Hepatocyte (in vitro differentiated cells): ENCODE results near the gene RELL1. TPM values are rescaled to one million over a fixed set of nuclear protein-coding genes. Genes with fewer than 3 reads are reported as not detected.

Experiments
- DNase-seq: peaks from one replicate; pipeline ENCODE4 v3.0.0-alpha.2; 2016; ENCODE audit warnings: low spot score
- H2AFZ ChIP-seq: fragments of 200-600 bp; sonication (generic); 2 replicates; pipeline ENCODE4 v1.6.0; 2016; ENCODE audit warnings: antibody characterized with exemption, mild to moderate bottlenecking
- H3K27ac ChIP-seq: fragments of 200-600 bp; sonication (generic); 2 replicates; pipeline ENCODE4 v1.5.1; 2016; ENCODE audit warnings: mild to moderate bottlenecking
- H3K27me3 ChIP-seq: fragments of 200-600 bp; sonication (generic); 2 replicates; pipeline ENCODE4 v1.6.1; 2016
- H3K36me3 ChIP-seq: fragments of 200-600 bp; sonication (generic); replicated peaks from 2 replicates; pipeline ENCODE4 v1.5.1; 2016; ENCODE audit warnings: low read depth; ENCODE audit not compliant: insufficient read depth
- H3K4me1 ChIP-seq: fragments of 200-600 bp; sonication (generic); 2 replicates; pipeline ENCODE4 v1.5.1; 2016; ENCODE audit warnings: mild to moderate bottlenecking, moderate library complexity; ENCODE audit not compliant: insufficient read depth
- H3K4me2 ChIP-seq: fragments of 200-600 bp; sonication (generic); 2 replicates; pipeline ENCODE4 v1.6.0; 2016
- H3K4me3 ChIP-seq: fragments of 200-600 bp; sonication (generic); 2 replicates; pipeline ENCODE4 v1.5.1; 2016; ENCODE audit warnings: mild to moderate bottlenecking
- H3K79me2 ChIP-seq: fragments of 200-600 bp; sonication (generic); 2 replicates; pipeline ENCODE4 v1.6.0; 2017; ENCODE audit warnings: mild to moderate bottlenecking
- H3K9me2 ChIP-seq: fragments of 200-600 bp; sonication (generic); replicated peaks from 2 replicates; pipeline ENCODE4 v1.6.0; 2017; ENCODE audit warnings: mild to moderate bottlenecking; ENCODE audit not compliant: insufficient read depth
- H3K9me3 ChIP-seq: fragments of 200-600 bp; sonication (generic); 2 replicates; pipeline ENCODE4 v1.5.1; 2016; ENCODE audit warnings: low read depth, mild to moderate bottlenecking
- H4K20me1 ChIP-seq: fragments of 200-600 bp; sonication (generic); 2 replicates; pipeline ENCODE4 v1.6.0; 2016; ENCODE audit warnings: mild to moderate bottlenecking; ENCODE audit not compliant: insufficient read depth, poor library complexity, severe bottlenecking
- EZH2 ChIP-seq: fragments of 200-600 bp; sonication (generic); IDR thresholded peaks from 2 replicates; pipeline ENCODE4 v1.6.1; 2016; ENCODE audit warnings: antibody characterized with exemption, mild to moderate bottlenecking, borderline replicate concordance
- EZH2phosphoT487 ChIP-seq: fragments of 200-600 bp; sonication (generic); IDR thresholded peaks from one replicate; pipeline ENCODE4 v1.6.1; 2018; ENCODE audit warnings: antibody characterized with exemption, mild to moderate bottlenecking, low read depth, moderate library complexity; ENCODE audit not compliant: unreplicated experiment, severe bottlenecking
- WGBS: methylation state at CpG from one replicate; pipeline ENCODE4 v1.1.6; 2016; ENCODE audit warnings: low lambda C conversion rate; ENCODE audit errors: missing lambda C conversion rate; 5-methylcytosine and 5-hydroxymethylcytosine counted together
- polyA plus RNA-seq: library from polyadenylated mRNA; unstranded; fragments of >200 nt; fragmentation: Nextera tagmentation; extraction: Ambion mirVana; gene quantifications from 2 replicates; pipeline ENCODE4 v1.2.1, GENCODE V29; 2016
- total RNA-seq: library from RNA; depleted of rRNA; stranded (reverse); fragments of >200 nt; gene quantifications from 2 replicates; pipeline ENCODE4 v1.2.3, GENCODE V29; 2014
- TF ChIP-seq, protein P1 (sequence below): fragments of 200-600 bp; sonication (generic); IDR thresholded peaks from 2 replicates; pipeline ENCODE4 v1.5.1; 2016; ENCODE audit warnings: antibody characterized with exemption, mild to moderate bottlenecking; ENCODE audit not compliant: poor library complexity

Gene RELL1
- total and polyA plus RNA-seq, 2 experiments from 2014 or later: 5.5 to 39.8 TPM

DNA sequence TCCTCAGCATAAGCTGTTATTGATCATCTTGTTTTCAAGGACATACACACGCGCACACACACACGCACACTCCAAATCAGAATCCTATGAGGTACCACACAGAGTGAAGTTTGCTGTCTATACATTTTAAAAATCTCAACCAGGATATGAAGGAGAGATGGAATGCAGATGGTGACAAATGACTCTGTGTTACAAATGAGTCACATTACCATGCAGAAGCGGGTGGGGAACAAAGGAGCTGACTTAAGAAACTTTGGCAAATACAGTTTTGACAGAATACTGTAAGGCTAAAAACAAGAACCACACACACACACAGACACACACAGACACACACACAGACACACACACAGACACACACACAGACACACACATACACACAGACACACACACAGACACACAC, 81.7 kb downstream of the RELL1 start:
- TF ChIP-seq, protein P1, sequence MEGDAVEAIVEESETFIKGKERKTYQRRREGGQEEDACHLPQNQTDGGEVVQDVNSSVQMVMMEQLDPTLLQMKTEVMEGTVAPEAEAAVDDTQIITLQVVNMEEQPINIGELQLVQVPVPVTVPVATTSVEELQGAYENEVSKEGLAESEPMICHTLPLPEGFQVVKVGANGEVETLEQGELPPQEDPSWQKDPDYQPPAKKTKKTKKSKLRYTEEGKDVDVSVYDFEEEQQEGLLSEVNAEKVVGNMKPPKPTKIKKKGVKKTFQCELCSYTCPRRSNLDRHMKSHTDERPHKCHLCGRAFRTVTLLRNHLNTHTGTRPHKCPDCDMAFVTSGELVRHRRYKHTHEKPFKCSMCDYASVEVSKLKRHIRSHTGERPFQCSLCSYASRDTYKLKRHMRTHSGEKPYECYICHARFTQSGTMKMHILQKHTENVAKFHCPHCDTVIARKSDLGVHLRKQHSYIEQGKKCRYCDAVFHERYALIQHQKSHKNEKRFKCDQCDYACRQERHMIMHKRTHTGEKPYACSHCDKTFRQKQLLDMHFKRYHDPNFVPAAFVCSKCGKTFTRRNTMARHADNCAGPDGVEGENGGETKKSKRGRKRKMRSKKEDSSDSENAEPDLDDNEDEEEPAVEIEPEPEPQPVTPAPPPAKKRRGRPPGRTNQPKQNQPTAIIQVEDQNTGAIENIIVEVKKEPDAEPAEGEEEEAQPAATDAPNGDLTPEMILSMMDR: no peak
- H3K4me1 ChIP-seq: peaks cover 9% of the 10 kb centered on the region
- H3K9me3 ChIP-seq: no peaks in the 10 kb centered on the region
- WGBS: 84% methylated on average over 4 of the region's 4 CpGs
- no peaks in the 10 kb centered on the region for H3K9me2 ChIP-seq
- no peak for DNase-seq
- no peak overlapping the region for H3K27ac ChIP-seq
- no peak overlapping the region for H2AFZ ChIP-seq
- no peaks in the 10 kb centered on the region for H3K27me3 ChIP-seq
- no peaks in the 10 kb centered on the region for H3K36me3 ChIP-seq
- H3K79me2 ChIP-seq: no peaks in the 10 kb centered on the region
- H3K4me3 ChIP-seq: no peak overlapping the region
- H3K4me2 ChIP-seq: no peak overlapping the region
- H4K20me1 ChIP-seq: no peaks in the 10 kb centered on the region

DNA sequence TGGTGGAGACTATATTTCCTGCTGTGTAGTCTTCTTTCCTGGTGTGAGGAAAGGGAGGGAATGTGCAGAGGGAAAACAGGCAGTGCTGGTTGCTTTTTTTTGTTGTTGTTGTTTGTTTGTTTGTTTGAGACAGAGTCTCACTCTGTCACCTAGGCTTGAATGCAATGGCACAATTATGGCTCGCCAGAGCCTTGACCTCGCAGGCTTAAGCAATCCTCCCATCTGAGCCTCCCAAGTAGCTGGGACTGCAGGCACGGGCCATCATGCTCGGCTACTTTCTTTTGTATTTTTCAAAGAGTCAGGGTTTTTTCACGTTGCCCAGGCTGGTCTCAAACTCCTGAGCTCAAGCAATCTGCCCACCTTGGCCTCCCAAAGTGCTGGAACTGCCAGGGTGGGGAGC, 82.5 kb downstream of the RELL1 start:
- Histone ChIP-seq H3K36me3 (no peaks in the 10 kb centered on the region), H3K4me3 (no peak overlapping the region), H3K4me2 (no peak overlapping the region), H3K27me3 (no peaks in the 10 kb centered on the region), H3K79me2 (no peaks in the 10 kb centered on the region), H3K27ac (no peak overlapping the region), H3K9me2 (no peaks in the 10 kb centered on the region), H2AFZ (no peak overlapping the region), H3K9me3 (no peaks in the 10 kb centered on the region), H3K4me1 (peaks cover 16% of the 10 kb centered on the region), H4K20me1 (no peaks in the 10 kb centered on the region)
- TF ChIP-seq EZH2phosphoT487 (no peak), EZH2 (no peak)
- TF ChIP-seq, protein P1: no peak
- 92% methylated on average over 5 of the region's 5 CpGs for WGBS
- no peak for DNase-seq

DNA sequence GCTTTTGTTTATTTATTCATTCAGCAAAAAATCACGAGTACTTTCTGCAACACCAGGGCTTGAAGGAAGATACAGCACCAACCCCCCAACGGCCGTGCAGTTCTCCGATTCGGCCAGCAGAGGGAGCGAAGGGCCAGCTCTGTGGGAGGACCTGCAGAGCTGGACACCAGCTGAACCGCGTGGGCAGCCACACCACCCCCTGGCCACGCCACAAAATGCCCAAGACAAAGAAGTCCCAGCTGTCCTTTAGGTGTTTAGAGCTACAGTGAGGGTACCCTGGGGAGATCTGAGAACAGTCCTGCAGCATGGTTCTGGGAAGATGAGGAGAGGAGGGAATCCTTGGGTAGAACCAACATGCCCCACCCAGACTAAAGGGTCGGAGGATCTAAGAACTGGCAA, 83.1 kb downstream of the RELL1 start:
- Histone ChIP-seq H3K27me3 (no peaks in the 10 kb centered on the region), H3K4me1 (peaks cover 16% of the 10 kb centered on the region), H3K9me2 (no peaks in the 10 kb centered on the region), H3K36me3 (no peaks in the 10 kb centered on the region), H4K20me1 (no peaks in the 10 kb centered on the region), H3K9me3 (no peaks in the 10 kb centered on the region), H3K27ac (no peak overlapping the region), H3K4me3 (no peak overlapping the region), H2AFZ (no peak overlapping the region), H3K4me2 (no peak overlapping the region), H3K79me2 (no peaks in the 10 kb centered on the region)
- TF ChIP-seq EZH2phosphoT487: no peak
- TF ChIP-seq, protein P1: peak; percentile 94
- TF ChIP-seq EZH2: no peak
- WGBS: 12% methylated on average over 10 of the region's 10 CpGs
- peak; percentile 83 for DNase-seq

DNA sequence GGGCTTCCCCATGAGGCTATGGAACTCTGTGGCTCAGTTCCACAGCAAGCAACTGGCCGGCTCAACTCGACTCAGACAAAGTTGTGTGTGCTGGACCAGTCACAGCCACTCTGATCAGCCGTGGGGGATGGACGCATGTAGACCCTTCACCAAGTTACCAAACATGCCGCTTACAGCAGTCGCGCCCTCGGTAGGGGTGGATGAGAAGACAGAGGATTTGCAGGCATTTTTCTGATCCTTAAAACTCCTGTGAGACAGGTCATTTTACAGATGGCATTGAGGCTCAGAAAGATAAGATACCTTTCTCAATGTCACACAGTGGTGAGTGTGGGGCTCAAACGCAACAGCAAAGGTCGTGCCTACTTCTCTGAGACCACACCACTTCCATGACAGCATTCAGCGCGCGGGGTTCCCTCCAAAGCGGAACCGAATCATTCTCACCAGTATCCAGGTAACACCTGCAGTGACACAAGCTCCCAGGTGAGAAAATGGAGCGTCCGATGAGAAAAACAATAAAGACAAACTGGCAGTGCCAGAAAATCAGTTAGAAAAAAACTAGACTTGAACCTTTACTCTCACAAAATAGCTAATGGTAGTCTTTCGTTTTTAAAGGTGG, 83.6 kb downstream of the RELL1 start:
- no peak for DNase-seq
- Histone ChIP-seq H3K4me2 (no peak overlapping the region), H3K4me3 (no peak overlapping the region), H3K4me1 (peaks cover 16% of the 10 kb centered on the region), H3K9me3 (no peaks in the 10 kb centered on the region), H2AFZ (no peak overlapping the region), H3K27ac (peak overlapping the region; percentile 74), H3K79me2 (no peaks in the 10 kb centered on the region), H3K9me2 (no peaks in the 10 kb centered on the region), H4K20me1 (no peaks in the 10 kb centered on the region), H3K27me3 (no peaks in the 10 kb centered on the region), H3K36me3 (no peaks in the 10 kb centered on the region)
- TF ChIP-seq, protein P1: no peak
- no peak for TF ChIP-seq EZH2phosphoT487
- no peak for TF ChIP-seq EZH2
- 76% methylated on average over 18 of the region's 18 CpGs for WGBS
